ENCODE measurements around the gene ZSCAN23.

DNA sequence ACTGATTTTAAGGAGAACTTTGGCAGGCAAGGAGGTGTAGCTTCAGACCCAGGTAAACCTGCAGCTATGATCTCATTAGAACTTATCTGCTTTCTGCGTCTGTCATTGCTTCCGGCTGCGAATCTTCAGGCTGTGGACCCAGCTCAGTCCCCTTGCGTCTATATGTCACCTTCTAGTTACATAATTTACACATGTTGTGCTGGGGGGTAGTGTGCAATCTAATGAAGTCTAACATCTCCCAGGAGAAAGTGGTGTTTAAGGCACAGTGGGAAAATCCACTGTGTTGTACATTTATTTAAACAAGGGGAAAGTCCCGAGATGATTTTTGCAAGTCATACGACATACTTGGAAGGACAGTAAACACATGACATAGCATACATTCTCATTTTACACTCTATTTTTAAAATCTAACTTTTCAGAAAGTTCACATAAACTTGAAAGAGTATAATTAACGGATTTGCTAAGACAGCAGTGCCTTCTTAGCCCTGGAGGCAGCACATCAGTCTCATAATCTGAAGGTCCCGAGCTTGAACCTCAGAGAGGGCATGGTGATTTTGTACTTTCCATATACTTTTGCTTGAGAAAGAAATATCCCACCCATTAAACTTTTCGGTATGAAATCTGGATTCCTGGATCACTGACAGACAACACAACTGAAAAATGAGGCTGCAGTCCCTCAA, 37.1 kb upstream of the ZSCAN23 start:
- TF ChIP-seq, protein P1, sequence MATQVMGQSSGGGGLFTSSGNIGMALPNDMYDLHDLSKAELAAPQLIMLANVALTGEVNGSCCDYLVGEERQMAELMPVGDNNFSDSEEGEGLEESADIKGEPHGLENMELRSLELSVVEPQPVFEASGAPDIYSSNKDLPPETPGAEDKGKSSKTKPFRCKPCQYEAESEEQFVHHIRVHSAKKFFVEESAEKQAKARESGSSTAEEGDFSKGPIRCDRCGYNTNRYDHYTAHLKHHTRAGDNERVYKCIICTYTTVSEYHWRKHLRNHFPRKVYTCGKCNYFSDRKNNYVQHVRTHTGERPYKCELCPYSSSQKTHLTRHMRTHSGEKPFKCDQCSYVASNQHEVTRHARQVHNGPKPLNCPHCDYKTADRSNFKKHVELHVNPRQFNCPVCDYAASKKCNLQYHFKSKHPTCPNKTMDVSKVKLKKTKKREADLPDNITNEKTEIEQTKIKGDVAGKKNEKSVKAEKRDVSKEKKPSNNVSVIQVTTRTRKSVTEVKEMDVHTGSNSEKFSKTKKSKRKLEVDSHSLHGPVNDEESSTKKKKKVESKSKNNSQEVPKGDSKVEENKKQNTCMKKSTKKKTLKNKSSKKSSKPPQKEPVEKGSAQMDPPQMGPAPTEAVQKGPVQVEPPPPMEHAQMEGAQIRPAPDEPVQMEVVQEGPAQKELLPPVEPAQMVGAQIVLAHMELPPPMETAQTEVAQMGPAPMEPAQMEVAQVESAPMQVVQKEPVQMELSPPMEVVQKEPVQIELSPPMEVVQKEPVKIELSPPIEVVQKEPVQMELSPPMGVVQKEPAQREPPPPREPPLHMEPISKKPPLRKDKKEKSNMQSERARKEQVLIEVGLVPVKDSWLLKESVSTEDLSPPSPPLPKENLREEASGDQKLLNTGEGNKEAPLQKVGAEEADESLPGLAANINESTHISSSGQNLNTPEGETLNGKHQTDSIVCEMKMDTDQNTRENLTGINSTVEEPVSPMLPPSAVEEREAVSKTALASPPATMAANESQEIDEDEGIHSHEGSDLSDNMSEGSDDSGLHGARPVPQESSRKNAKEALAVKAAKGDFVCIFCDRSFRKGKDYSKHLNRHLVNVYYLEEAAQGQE (IDR thresholded peaks at IDR 0.05; ENCODE audit: insufficient replicate concordance, low read depth), result no peak
- TF ChIP-seq, protein P2, sequence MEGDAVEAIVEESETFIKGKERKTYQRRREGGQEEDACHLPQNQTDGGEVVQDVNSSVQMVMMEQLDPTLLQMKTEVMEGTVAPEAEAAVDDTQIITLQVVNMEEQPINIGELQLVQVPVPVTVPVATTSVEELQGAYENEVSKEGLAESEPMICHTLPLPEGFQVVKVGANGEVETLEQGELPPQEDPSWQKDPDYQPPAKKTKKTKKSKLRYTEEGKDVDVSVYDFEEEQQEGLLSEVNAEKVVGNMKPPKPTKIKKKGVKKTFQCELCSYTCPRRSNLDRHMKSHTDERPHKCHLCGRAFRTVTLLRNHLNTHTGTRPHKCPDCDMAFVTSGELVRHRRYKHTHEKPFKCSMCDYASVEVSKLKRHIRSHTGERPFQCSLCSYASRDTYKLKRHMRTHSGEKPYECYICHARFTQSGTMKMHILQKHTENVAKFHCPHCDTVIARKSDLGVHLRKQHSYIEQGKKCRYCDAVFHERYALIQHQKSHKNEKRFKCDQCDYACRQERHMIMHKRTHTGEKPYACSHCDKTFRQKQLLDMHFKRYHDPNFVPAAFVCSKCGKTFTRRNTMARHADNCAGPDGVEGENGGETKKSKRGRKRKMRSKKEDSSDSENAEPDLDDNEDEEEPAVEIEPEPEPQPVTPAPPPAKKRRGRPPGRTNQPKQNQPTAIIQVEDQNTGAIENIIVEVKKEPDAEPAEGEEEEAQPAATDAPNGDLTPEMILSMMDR (IDR thresholded peaks at IDR 0.05; ENCODE audit: insufficient read depth, low read length), result no peak
- no peak for TF ChIP-seq POLR2AphosphoS5 (IDR thresholded peaks at IDR 0.05; ENCODE audit: low read depth)
- no peak for TF ChIP-seq GABPA (IDR thresholded peaks at IDR 0.05; ENCODE audit: low read depth)
- no peak for TF ChIP-seq SPI1 (IDR thresholded peaks at IDR 0.05; ENCODE audit: borderline replicate concordance, low read depth)

Data from HL-60 (cell line).